Measurements from ENCODE around the gene AADACL4.
A peak's percentile ranks its signal among the peaks of the same experiment; 100 is the strongest.

AADACL4 gene

GRCh38 chr1:12619792-12620487, 23.9 kb upstream of the AADACL4 start:
- Histone ChIP-seq H3K36me3 (ENCODE audit: control insufficient read depth in 2 of 2, insufficient read depth in 1 of 2, low read length in 2 of 2) (no peaks in the 10 kb centered on the region), H3K9me3 (ENCODE audit: control insufficient read depth, insufficient read depth, low read depth, low read length) (no peaks in the 10 kb centered on the region), H3K4me1 (ENCODE audit: control insufficient read depth, insufficient read depth, low read length) (peaks cover 9% of the 10 kb centered on the region), H3K27ac (ENCODE audit: extremely low read depth, low read depth, low read length) (peak overlapping the region; percentile 99), H3K4me3 (ENCODE audit: low read depth, low read length) (no peak overlapping the region)
- POLR2A ChIA-PET, result interaction anchor here (1.4 to 5.7 kb wide), 6 partner anchors 19 to 166 kb away, joined by 5 to 101 read pairs (median 10); no protein-coding TSS in a partner anchor
- CTCF ChIA-PET, result interaction anchor here (0.6 to 5.0 kb wide), 25 partner anchors 16 to 1149 kb away, joined by 3 to 45 read pairs (median 4); no protein-coding TSS in a partner anchor
- TF ChIP-seq ZNF654 (tag by site-specific recombination; IDR thresholded peaks at IDR 0.05; ENCODE audit: low read depth), result peak; percentile 84
- peak; percentile 67; the same call in 1 of the 2 replicates for TF ChIP-seq ZNF660 (tag by site-specific recombination; IDR thresholded peaks at IDR 0.05)
- TF ChIP-seq ZBTB8A (tag by site-specific recombination; IDR thresholded peaks at IDR 0.05), result no peak
- TF ChIP-seq, protein P1, sequence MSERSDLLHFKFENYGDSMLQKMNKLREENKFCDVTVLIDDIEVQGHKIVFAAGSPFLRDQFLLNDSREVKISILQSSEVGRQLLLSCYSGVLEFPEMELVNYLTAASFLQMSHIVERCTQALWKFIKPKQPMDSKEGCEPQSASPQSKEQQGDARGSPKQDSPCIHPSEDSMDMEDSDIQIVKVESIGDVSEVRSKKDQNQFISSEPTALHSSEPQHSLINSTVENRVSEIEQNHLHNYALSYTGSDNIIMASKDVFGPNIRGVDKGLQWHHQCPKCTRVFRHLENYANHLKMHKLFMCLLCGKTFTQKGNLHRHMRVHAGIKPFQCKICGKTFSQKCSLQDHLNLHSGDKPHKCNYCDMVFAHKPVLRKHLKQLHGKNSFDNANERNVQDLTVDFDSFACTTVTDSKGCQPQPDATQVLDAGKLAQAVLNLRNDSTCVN (tag by site-specific recombination; optimal IDR thresholded peaks at IDR 0.05), result no peak
- TF ChIP-seq, protein P2, sequence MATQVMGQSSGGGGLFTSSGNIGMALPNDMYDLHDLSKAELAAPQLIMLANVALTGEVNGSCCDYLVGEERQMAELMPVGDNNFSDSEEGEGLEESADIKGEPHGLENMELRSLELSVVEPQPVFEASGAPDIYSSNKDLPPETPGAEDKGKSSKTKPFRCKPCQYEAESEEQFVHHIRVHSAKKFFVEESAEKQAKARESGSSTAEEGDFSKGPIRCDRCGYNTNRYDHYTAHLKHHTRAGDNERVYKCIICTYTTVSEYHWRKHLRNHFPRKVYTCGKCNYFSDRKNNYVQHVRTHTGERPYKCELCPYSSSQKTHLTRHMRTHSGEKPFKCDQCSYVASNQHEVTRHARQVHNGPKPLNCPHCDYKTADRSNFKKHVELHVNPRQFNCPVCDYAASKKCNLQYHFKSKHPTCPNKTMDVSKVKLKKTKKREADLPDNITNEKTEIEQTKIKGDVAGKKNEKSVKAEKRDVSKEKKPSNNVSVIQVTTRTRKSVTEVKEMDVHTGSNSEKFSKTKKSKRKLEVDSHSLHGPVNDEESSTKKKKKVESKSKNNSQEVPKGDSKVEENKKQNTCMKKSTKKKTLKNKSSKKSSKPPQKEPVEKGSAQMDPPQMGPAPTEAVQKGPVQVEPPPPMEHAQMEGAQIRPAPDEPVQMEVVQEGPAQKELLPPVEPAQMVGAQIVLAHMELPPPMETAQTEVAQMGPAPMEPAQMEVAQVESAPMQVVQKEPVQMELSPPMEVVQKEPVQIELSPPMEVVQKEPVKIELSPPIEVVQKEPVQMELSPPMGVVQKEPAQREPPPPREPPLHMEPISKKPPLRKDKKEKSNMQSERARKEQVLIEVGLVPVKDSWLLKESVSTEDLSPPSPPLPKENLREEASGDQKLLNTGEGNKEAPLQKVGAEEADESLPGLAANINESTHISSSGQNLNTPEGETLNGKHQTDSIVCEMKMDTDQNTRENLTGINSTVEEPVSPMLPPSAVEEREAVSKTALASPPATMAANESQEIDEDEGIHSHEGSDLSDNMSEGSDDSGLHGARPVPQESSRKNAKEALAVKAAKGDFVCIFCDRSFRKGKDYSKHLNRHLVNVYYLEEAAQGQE (tag by site-specific recombination; IDR thresholded peaks at IDR 0.05), result no peak
- TF ChIP-seq ZNF777 (tag by site-specific recombination; IDR thresholded peaks at IDR 0.05; ENCODE audit: borderline replicate concordance), result no peak
- TF ChIP-seq ZFP37 (tag by site-specific recombination; IDR thresholded peaks at IDR 0.05), result peak; percentile 93
- TF ChIP-seq ZNF184 (tag by site-specific recombination; IDR thresholded peaks at IDR 0.05), result peak; percentile 42; the same call in 1 of the 2 replicates
- peak; percentile 88 for TF ChIP-seq CTCF (tag by site-specific recombination; IDR thresholded peaks at IDR 0.05)
- TF ChIP-seq ZNF830 (tag by site-specific recombination; IDR thresholded peaks at IDR 0.05; ENCODE audit: low read depth), result no peak
- peak; percentile 83 for TF ChIP-seq IKZF3 (tag by site-specific recombination; IDR thresholded peaks at IDR 0.05)
- peak; percentile 33; the same call in 1 of the 2 replicates for TF ChIP-seq KLF9 (tag by site-specific recombination; IDR thresholded peaks at IDR 0.05; ENCODE audit: low read depth)
- 0 out of 2 replicates have a peak, but pooled peaks have one; percentile 50 for TF ChIP-seq ZNF2 (tag by site-specific recombination; IDR thresholded peaks at IDR 0.05)
- peak; percentile 24; the same call in 1 of the 2 replicates for TF ChIP-seq ZNF692 (tag by site-specific recombination; IDR thresholded peaks at IDR 0.05)
- peak; percentile 14; the same call in 1 of the 2 replicates for TF ChIP-seq GLIS2 (tag by site-specific recombination; IDR thresholded peaks at IDR 0.05)
- TF ChIP-seq ZNF792 (tag by site-specific recombination; IDR thresholded peaks at IDR 0.05), result no peak
- no peak for TF ChIP-seq ZNF157 (tag by site-specific recombination; IDR thresholded peaks at IDR 0.05)
